Measurements from ENCODE around the gene PPIP5K2.
"Not testable (repeated sequence)": the region's sequence is repeated elsewhere in the genome, so short reads cannot be mapped to it uniquely, and the experiment has no call there.

PPIP5K2 gene

DNA sequence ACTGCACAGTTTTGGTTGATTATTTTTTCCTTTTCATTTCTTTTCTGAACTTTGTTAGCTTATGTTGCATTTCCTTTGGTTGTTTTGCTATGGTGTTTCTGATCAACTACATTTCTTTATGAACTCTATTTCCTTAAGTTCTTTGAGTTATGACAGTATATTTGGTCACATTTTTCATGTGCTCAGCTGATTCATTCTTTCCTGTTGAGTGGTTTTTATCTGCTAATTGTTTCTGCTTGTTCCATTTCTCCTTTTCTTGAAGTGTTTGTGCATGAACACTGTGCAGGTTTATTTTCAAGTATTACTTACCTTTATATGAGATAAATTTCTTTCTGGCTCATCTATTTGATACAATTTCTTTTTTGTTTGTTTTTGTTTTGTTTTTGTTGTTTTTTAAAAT is 87.6 kb downstream of the PPIP5K2 start:
- DNase-seq (ENCODE audit: low read depth): peak; percentile 27

DNA sequence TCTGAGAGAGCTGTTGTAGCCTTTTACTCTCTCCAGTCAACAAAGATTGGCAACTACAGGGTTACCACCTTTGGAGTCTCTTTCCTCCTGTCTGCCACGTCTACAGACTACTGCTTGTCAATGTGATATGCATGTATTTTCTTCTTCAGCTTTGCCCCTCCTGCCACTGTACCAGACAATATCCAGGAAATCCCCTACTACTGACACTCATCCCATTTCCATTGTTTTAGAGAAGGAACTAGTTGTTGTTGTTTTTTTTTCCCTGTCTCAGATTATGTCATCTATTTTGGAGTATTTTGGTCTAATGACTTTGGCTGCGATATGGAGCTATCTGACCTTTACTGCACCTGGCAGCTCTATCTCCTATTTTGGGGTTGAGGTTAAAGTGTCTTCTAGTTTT is 88.4 kb downstream of the PPIP5K2 start:
- no peak for DNase-seq (ENCODE audit: low read depth)

DNA sequence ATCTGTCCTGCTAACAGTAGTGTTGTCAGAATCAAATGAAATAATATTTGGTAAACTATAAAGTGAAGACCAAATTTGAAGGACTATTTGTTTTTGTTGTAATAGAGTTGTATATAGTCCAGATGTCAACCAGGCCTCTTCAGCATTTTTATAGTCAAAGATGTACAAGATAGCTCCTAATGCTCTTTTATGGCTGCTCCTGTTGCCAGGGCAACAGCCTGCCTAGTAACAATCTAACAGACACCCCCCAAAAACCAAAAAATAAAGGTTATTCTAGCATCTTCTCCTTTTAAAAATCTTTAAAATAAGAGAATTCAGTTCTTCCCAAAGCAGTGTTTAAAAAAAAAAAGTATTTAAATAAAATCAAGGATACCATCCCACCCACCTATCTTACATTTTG is 89.0 kb downstream of the PPIP5K2 start:
- no peak for DNase-seq (ENCODE audit: low read depth)

DNA sequence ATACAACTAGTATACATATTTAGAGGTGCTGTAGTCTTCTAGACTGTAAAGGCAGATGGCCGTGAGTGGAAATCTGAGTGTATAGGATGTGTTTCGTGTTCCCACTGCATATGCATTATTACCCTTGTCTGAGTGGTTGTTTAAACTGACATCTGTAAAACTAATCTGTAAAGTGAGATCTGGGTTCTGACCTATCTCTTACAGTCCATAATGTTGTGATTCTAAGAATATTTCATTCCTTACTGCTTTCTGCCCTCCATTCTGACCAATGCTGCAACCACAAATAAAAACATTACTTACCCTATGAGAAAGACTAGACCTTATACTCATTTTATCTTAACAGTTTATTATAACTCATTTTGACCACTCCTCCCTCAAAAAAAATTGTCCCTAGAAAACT is 90.9 kb downstream of the PPIP5K2 start:
- no peak for DNase-seq (ENCODE audit: low read depth)

DNA sequence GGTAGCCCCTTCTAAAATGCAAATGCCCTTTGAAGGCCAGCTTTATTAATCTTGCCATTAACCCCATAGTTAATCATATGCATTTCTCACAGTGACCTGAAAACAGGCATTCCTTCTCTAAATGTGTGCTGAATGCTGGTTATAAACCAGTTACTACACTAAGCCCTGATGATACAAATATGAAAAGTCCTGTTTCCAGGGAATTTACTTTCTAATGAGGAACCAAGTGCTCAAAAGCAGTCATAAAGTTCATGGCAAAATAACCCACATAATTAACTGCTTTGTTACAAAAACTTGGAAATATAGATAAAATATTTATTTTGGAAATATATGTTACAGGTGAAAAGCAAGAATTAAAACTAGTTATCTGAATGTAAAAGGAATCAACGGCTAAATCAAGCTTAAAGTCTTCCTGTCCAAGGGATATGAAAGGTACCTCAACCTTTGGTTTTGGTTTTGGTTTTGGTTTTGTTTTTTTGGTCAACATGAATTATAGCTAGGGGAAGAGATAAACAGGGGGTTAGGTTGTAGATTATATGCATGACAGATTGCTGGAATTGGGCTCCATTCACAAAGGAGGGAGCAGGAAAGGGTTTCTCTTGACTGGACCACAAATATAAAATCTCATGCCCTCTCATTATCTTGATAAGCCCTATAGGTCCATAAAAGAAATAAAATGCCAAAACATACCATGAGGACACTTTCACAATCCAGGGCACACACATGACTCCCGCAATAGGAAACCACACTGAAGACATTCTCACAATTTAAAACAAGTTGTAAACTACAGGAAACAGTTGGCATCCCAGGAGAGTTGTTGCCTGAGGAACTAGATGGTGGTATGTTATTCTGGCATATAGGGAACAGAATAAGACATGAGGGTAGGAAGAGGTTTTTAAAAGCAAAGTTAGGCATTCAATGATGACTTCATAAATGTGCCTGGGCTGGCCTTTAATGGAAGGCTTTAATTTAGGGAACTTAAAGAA is 91.8 kb downstream of the PPIP5K2 start:
- DNase-seq (ENCODE audit: low read depth): no peak

DNA sequence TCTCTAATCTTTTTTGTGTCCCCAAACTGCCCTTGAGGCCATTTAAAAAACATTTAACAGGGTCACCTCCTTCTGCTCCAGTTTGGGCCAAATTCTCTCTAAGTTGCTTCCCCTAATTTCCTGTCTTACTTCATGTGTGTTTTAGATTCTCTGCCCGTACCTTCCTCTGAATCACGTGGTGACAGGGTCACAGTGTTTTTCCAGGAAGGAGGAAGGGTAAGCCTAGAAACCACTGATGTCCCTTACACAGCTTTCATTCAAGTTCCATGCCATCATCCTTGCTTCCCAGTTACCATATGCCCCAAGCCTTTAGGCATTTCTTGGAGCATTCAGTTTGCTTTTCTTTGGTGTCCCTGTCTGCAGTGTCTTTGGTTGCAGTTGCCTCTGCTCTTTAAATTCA is 96.0 kb downstream of the PPIP5K2 start:
- DNase-seq (ENCODE audit: low read depth): no peak

DNA sequence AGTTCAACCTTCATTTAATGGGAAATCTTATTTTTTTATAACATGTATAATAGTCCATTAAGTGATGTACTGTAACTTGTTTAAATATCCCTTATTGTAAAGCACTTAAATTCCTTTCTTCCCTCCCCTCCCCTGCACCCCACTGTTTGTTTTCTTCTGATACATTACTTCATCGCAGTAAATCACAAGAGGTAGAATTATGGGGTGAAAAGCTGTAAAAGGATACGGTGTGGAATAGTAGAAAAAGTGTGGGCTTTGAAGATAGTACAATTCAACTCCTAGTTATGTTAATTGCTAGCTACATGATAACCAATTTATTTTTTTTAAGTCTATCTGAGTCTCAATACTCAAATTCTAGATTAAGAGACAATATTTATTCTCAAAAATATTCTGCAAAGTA is 96.6 kb downstream of the PPIP5K2 start:
- no peak for DNase-seq (ENCODE audit: low read depth)

DNA sequence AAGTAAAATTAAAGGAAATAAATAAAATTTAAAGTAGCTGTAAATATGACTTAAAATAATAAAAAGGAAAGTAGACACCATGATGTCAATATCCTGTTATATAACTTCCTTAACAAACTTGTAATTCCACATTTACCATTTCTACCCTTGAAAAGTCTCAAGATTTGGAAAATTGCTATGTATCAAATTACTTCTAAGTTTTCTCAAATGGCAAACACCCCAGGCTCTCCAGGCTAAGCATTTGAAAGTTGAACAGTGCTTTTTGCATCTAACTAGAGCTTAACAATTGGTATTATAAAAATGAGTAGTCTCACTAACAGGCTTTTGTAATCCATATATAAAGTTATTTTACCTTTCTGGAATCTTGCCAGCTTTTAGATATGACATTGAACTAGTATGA is 97.0 kb downstream of the PPIP5K2 start:
- no peak for DNase-seq (ENCODE audit: low read depth)

DNA sequence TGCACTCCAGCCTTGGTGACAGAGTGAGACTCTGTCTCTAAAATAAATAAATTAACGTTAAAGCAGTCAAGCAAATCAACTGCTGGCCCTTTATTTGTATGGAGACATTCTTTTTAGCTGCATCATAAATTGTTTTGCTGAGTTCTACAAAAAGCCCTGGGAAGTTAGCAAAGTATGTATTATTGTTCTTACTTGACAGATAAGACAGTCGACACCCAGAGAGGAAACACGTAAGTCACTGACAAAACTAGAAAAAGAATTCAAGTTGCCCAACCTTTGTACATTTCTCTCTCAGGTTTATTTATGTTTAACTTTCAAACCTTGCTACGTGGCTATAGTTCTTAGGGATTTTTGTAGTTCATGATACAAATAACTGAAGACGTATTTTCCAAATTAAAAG is 98.1 kb downstream of the PPIP5K2 start:
- DNase-seq (ENCODE audit: low read depth): no peak

DNA sequence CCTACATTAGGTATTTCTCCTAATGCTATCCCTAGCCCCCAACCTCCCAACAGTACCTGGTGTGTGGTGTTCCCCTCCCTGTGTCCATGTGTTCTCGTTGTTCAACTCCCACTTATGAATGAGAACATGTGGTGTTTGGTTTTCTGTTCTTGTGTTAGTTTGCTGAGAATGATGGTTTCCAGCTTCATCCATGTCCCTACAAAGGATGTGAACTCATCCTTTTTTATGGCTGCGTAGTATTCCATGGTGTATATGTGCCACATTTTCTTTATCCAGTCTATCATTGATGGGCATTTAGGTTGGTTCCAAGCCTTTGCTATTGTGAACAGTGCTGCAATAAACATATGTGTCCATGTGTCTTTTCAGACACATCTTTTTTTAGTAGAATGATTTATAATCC is 99.0 kb downstream of the PPIP5K2 start:
- DNase-seq (ENCODE audit: low read depth): not testable (repeated sequence)

DNA sequence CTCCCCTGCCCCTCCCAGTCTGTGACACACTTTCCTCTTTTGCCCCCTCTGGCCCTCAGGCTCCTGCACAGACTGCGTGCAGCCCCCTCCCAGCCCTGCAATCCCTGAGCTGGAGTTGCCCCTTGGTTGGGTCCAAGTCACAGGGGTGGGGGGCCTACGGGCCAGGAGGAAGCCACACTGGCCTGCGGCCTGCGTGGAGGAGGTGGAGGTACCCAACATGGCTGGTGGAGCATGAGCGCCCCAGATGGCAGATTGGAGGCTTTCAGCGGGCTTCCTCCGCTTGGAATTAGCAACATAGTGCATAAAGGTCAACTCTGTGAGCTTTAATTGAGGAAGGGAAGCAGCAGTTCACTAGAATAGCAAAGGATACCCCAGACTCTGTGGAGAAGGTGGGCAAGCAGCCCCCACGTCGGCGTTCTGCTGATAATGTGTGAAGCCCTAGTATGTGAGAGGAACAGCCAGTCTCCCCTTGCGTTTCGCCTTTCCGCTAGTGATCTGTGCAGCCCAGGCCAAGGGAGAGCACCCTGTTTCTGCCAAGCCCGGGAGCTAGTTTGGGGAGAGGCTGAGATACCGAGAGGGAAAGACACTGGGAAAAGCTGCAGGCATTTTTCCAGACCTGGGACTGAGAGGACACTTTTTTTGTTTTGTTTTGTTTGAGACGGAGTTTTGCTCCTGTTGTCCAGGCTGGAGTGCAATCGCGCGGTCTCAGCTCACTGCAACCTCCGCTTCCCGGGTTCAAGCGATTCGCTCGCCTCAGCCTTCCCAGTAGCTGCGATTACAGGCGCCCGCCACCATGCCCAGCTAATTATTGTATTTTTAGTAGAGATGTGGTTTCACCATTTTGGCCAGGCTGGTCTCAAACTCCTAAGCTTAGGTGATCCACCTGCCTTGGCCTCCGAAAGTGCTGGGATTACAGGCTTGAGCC is 103.2 kb downstream of the PPIP5K2 start:
- DNase-seq (ENCODE audit: low read depth): no peak

DNA sequence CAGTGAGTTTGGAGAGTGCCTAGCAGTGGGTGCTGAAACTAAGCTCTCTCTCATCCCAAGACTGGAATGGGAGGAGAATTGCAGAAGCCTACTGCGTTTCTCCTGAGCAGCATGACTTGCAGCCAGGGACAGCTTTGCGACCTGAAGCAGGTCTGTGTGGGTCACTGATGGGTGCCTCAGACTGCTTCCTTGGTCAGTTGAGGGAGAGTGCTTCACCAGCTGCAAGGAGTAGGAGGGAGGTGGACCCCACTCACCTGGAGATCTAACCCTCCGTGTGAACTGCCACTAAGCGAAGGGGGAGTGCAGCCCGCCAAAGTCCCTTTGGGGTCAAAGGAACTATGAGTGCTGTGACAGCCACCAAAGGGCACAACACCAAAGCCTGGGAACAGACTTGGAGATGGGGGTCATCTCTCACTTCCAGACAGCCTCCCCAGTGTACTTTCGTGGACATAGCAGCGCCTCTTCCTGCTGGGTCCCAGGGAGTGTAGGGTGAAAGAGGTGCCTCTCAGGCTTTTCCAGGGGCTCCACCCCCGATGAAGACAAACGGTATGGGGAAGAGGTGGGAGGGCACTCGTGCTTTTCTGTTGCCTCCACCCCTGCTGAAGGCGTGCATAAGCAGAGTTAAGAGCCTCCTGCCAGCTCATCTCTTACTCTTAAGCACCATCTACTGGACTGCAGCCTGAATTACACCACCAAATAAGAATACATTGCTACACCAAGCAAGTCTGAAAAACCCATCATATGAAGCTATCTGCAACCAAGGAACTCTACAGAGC is 104.2 kb downstream of the PPIP5K2 start:
- peak; percentile 42 for DNase-seq (ENCODE audit: low read depth)

DNA sequence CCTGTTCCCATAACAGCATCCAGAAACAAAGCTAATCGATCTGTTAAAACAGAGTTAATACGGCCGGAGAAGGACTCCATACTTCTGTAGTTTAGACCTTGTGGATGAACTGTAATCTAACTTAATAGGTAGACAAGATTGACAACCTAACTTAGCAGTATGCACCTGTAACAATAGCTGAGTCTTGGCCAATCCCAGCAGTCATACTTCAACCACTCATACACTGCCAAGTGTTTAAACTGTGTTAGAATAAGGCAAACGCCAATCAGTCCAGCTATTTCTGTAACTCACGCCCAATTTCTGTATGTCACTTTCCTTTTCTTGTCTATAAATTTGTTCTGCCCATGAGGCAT is 104.8 kb downstream of the PPIP5K2 start:
- DNase-seq (ENCODE audit: low read depth): no peak

DNA sequence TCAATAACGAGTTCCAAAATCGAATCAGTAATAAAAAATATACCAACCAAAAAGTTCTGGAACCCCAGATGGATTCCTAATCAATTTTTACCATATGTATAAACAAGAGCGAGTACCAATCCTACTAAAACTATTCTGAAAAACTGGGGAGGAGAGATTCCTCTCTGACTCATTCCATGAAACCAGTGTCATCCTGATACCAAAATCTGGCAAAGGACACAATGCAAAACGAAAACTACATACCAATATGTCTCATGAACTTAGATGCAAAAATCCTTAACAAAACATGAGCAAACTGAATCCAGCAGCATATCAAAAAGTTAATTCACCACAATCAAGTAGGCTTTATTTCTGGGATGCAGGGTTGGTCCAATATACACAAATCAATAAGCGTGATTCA is 108.0 kb downstream of the PPIP5K2 start:
- no peak for DNase-seq (ENCODE audit: low read depth)

DNA sequence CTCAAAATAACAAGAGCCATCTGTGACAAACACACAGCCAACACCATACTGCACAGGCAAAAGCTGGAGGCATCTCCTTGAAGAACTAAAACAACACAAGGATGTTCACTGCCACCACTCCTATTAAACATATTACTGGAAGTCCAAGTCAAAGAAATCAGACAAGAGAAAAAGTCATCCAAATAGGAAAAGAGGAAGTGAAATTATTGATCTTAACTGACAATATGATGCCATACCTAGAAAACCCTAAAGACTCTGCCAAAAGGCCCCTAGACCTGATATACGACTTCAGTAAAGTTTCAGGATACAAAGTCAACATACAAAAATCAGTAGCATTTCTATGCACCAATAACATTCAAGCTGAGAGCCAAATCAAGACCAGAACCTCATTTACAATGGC is 108.5 kb downstream of the PPIP5K2 start:
- no peak for DNase-seq (ENCODE audit: low read depth)

DNA sequence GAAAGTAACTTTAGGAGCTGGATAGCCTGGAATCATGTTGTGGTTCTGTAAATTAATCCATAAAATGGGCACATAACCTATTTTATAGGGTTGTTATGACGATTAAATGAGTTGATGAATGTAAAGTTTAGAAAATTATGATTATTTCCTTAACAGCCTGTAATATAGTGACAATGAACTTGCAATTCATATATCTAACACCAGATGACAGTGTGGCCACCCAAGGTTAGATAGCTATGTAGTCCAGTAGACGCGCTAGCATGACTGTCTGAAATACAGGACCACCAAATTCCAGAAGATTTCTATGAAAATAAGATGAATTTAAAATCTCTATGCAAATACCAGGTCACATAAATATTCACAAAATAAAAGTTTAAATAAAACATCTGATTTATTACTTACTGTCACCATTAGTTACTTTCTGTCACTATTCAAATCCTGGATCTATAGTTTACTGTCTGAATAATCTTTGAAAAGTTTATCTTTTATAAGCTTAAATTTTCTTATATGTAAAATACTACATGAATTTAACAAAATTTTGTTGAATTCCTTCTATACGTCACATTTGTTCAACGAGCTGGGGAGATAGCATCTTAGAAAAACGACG is 112.4 kb downstream of the PPIP5K2 start:
- peak; percentile 11 for DNase-seq (ENCODE audit: low read depth)

DNA sequence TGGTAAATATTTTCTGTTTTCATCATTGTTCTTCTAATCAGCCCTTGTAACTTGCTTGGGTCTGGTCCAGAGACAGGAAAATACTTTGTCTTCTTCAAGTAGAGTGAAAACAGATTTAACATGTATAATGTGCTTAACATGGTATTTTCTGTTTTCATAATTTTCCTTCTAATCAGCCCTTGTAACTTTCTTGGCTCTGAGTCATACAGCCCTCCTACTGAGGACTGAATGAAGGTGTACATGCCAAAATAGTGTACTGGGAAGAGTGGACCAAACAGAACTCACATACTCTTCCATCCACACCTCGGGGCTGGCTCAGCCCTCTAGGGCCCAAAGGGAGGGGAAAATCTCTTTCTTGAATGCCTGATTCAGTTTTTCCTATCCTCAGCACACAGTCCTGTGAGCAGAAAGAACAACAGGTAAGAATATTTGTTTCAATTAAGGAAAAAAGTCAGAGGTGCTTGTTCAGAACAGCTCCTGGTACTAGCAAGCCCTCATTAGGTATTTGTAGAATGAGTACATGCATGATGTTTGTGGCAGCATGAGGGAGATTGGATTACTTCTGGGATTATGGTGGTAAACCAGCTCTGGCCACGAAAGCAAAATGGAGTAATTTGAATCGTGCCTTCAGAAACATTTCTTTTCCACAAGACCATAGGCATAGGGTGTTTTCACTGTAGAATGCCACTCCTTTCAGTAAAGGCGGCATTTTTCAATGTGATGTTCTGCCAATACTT is 114.3 kb downstream of the PPIP5K2 start:
- DNase-seq (ENCODE audit: low read depth): no peak

DNA sequence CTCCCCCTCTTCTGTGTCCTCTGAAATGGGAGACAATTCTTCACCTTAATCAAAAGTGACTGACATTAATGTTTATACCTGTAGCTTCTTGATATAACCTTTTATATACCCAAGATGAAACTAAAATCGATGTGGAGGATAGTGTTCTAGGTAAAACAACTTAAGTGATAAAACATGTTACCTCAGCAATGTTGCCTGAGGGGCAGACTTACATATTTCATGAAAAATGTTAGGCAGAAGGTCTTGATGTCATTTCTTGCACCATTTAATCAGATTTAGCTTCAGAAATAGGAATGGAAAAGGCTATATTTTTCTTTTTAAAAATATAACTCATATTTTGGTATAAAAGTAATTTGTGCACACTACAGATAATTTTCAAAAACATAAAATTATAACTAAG is 115.8 kb downstream of the PPIP5K2 start:
- DNase-seq (ENCODE audit: low read depth): no peak

DNA sequence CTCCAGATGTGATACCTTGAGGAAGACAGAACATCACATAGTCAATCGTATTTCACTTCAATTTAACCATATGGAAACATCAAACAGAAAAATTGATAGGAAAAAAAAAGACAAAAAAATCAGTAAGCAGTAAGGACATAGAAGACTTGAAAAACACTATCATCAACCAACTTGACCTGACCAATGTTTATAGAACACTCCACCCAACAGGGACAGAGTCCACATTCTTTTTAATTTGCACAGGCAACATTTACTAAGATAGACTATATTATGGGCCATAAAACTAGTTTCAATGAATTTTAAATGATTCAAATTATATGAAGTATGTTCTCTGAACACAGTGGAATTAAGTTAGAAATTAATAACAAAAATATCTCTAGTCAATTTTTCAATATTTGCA is 117.7 kb downstream of the PPIP5K2 start:
- no peak for DNase-seq (ENCODE audit: low read depth)

DNA sequence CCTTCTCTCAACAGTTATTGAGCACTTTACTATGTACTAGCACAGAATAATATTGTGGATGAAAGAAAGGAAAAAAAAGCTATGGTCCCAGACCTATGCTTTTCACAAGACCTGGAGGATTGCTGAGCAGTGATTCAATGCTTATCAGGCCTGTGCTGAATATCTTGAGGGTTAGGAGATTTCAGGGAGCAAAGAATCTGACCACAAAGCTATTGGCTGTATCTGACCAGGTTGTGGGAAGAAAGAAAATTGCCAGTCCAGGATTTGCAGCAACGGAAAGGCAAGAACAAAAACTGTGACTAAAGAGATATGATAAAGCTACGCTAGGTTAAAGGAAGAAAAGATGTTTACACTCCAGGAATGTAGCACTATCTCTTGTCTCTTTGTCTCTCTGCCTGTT is 123.6 kb downstream of the PPIP5K2 start:
- DNase-seq (ENCODE audit: low read depth): no peak

DNA sequence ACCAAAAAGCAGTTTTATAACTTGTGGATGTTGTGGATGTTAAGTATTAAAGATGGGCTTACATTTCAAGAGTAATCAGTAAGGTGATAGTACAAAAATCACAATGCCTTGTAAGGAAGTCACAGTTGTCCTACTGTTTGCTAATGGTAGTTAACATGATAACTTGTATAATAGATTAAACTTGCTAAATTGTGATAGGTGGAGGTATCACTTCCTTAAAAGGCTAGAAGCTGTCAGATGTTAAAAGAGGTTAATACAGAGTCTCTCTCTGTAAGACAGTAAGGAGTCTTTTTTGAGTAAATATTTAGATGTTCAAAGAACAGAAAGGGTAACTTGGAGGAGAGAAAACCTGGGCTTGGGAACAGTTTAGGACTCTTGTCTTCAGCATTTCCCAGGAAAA is 124.3 kb downstream of the PPIP5K2 start:
- DNase-seq (ENCODE audit: low read depth): no peak
